Stimulated activated naive B cell treated with anti-CD40 and anti-IgM and Interleukin-4, amounts not matched to agents 10 μg/mL and 1 μg/mL and 100 μg/mL, for 72 hours (primary cell): ENCODE results near the gene DDX41.

Source experiments
- ATAC-seq, 2 donors: fragments of 150-1000 bp; cut with Tn5 transposase; replicated peaks; 2 replicates each; pipeline ENCODE4 v1.10.0; 2021; ENCODE audit warnings: moderate library complexity in 1 of 2
- DNase-seq: peaks from one replicate; pipeline ENCODE4 v3.0.0; 2021
- H3K27ac Mint-ChIP-seq: one replicate; pipeline ENCODE4 v1.8.0; 2022; ENCODE audit warnings: mild to moderate bottlenecking, mixed read lengths
- H3K27me3 Mint-ChIP-seq, 2 donors: one replicate each; pipeline ENCODE4 v1.8.0; 2022; ENCODE audit warnings: mixed read lengths in 2 of 2
- H3K36me3 Mint-ChIP-seq, 2 donors: one replicate each; pipeline ENCODE4 v1.8.0; 2022; ENCODE audit warnings: mixed read lengths in 2 of 2, mild to moderate bottlenecking in 1 of 2
- H3K4me1 Mint-ChIP-seq, 2 donors: one replicate each; pipeline ENCODE4 v1.8.0; 2022; ENCODE audit warnings: mixed read lengths in 2 of 2, mild to moderate bottlenecking in 1 of 2
- H3K4me3 Mint-ChIP-seq, 2 donors: one replicate each; pipeline ENCODE4 v1.8.0; 2022; ENCODE audit warnings: mild to moderate bottlenecking in 2 of 2, mixed read lengths in 2 of 2, moderate library complexity in 1 of 2
- H3K9me3 Mint-ChIP-seq, 2 donors: one replicate each; pipeline ENCODE4 v1.8.0; 2022; ENCODE audit warnings: mixed read lengths in 2 of 2, mild to moderate bottlenecking in 1 of 2

DDX41 gene

DNA sequence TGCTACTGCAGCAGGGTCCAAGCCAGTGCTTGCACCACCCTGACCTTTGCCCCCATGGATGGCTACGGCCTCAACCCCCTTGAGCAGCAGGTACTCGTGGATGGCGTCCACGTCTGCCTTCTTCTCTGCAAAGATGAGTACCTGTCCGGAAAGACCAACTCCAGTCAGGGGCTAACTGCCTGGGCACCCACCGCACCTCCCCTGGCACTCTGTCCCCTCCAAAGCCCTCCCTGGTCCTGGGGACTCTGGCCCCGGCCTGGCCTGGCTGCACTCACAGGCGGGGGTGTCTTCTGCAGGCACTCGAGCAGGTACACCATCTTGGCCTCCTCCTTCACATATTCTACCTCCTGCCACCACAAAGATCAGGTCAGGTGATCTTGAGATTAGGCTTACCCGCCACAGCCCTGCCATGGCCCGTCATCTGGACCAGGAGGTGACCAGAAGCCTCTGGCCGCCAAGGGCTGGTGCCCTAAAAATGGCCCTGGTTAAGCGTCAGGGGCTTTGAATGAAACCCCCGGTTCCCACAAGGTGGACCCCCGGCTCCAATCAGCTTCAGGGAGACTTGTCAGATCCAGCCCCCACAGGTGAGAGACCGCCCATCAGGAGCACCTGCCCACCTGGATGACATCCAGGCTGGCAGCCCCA is 3.9 kb downstream of the DDX41 start:
- H3K36me3 Mint-ChIP-seq: peaks cover 57 to 68% of the 10 kb centered on the region in 2 donors

DNA sequence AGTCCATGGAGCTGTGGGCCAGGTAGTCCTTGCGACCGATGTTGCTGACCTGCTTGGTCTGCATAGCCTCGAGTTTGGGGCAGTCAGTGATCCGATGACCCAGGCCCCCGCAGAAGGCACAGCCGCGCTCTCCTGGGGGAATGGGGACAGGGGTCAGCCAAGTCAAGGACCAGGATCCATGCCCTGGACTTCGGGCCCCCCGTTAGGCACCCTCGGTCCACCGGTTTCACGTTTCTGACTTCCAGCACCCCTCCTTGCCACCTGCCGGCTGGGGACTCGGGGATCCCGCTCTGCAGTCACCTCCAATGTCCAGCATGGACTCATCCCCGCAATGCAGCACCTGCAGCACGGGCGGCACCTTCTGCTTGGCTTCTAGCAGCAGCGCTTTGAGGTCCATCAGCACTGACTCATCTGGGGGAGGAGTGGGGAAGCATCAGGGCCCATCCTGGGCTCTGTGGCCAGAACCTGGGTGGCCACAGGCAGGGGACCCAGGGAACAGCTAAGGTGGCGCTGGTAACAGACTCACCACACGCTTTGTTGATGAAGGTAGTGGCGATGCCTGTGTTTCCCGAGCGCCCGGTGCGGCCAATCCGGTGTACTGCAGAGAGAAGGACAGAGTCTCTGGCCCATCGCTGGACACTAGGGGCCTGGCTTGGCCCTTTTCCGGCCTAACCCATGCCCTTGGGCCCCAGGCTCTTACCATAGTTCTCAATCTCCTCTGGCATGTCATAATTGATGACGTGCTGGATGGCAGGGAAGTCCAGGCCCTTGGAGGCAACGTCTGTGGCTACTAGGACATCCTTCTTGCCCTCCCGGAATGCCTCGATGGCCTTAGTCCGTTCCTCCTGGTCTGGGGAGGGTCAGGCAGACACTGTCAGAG is 4.7 kb downstream of the DDX41 start:
- Mint-ChIP-seq H3K4me3 (no peak overlapping the region), H3K4me1 (peaks cover 69 to 87% of the 10 kb centered on the region in 2 donors), H3K36me3 (peaks cover 65 to 76% of the 10 kb centered on the region in 2 donors), H3K27ac (peak overlapping the region; percentile 97), H3K9me3 (no peaks in the 10 kb centered on the region), H3K27me3 (no peaks in the 10 kb centered on the region)
- ATAC-seq (no peak), DNase-seq (no peak)

More for the DNA sequence above, 3.9 kb downstream of the DDX41 start:
- ATAC-seq (no peak), DNase-seq (no peak)
- Mint-ChIP-seq H3K4me1 (peaks cover 60 to 84% of the 10 kb centered on the region in 2 donors), H3K27me3 (no peaks in the 10 kb centered on the region), H3K9me3 (no peaks in the 10 kb centered on the region), H3K27ac (no peak overlapping the region), H3K4me3 (no peak overlapping the region)

DNA sequence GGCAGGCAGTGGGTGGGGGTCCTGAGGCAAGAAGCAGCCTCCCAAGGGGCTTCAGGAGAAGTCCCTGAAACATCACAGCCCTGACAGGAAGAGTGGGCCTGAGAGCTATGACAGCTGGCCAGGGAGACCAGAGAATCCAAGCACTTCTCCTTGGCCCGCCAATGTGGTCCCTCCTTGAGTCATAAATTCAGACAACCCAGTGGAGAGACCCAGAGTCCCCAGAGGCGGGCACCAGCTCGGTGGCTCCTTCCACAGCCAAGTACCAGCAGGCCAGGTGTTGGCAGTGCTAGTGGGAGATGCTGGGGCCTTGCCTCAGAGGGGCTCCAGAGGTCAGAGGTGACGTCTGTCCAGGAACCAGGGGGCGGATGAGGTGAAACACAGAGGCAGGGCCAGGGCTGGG is 5.6 kb downstream of the DDX41 start:
- Mint-ChIP-seq H3K9me3 (no peaks in the 10 kb centered on the region), H3K4me3 (peak overlapping the region; percentile 90 to 94), H3K27ac (peak overlapping the region; percentile 97), H3K27me3 (no peaks in the 10 kb centered on the region), H3K4me1 (peaks cover 64 to 83% of the 10 kb centered on the region in 2 donors), H3K36me3 (peaks cover 63 to 73% of the 10 kb centered on the region in 2 donors)
- peak in 1 of 2 donors; percentile 9 for ATAC-seq
- no peak for DNase-seq

- peaks cover 62 to 69% of the 10 kb centered on the region in 2 donors for H3K36me3 Mint-ChIP-seq
- peak overlapping the region; percentile 90 to 94 for H3K4me3 Mint-ChIP-seq
- DNase-seq: no peak
- peak overlapping the region; percentile 97 for H3K27ac Mint-ChIP-seq
- no peaks in the 10 kb centered on the region for H3K9me3 Mint-ChIP-seq
- peak; percentile 50 to 56 for ATAC-seq
- H3K4me1 Mint-ChIP-seq: peaks cover 59 to 77% of the 10 kb centered on the region in 2 donors
- no peaks in the 10 kb centered on the region for H3K27me3 Mint-ChIP-seq
Observed at GRCh38 chr5:177510567-177511053, 6.2 kb downstream of the DDX41 start.

DNA sequence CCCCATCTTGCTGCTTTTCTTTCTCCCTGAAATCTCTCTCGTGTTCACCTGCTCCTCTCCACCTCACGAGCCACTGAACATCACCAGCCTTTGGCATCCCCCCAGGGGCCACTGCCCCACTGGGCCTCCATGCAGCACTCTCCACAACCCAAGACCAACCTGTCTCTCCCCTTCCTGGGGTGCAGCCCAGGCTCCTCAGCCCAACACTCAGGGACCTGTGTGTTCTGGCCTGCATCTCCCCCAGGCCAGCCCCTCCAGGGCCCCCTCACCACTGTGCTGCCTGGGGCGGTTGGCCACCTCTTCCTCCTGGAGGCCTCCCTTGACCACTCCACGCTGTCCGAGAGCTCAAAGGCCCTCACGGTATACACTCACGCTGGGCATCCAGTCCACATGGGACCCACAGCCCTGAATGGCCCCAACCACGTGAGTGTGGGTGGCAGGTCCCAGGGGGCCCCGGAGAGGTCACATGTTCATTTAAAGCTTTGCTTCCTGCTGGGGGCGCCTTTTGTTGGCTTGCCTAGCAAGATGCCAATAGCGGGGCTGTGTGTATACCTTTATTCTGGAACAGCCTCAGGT is 6.7 kb downstream of the DDX41 start:
- H3K27ac Mint-ChIP-seq: peak overlapping the region; percentile 97
- peaks cover 59 to 77% of the 10 kb centered on the region in 2 donors for H3K4me1 Mint-ChIP-seq

GRCh38 chr5:177509381-177509951 is 7.3 kb downstream of the DDX41 start, which contains the start of gene DOK3:
Gene DOK3 (minus strand): TSS chr5:177509826. CDS start chr5:177509540, 286 bp downstream.
- no peaks in the 10 kb centered on the region for H3K9me3 Mint-ChIP-seq
- DNase-seq (peak; percentile 46), ATAC-seq (peak; percentile 61 to 68)
- peak within 1 kb of the TSS; percentile 97 for H3K27ac Mint-ChIP-seq
- H3K4me1 Mint-ChIP-seq: peaks cover 59 to 70% of the 10 kb centered on the region in 2 donors
- H3K36me3 Mint-ChIP-seq: peaks cover 67 to 69% of the 10 kb centered on the region in 2 donors
- H3K4me3 Mint-ChIP-seq: peak within 1 kb of the TSS; percentile 90 to 94
- no peaks in the 10 kb centered on the region for H3K27me3 Mint-ChIP-seq

More for the DNA sequence above, 6.7 kb downstream of the DDX41 start:
- ATAC-seq (peak; percentile 63 to 69), DNase-seq (peak; percentile 68)
- Mint-ChIP-seq H3K27me3 (no peaks in the 10 kb centered on the region), H3K9me3 (no peaks in the 10 kb centered on the region), H3K36me3 (peaks cover 67 to 72% of the 10 kb centered on the region in 2 donors), H3K4me3 (peak overlapping the region; percentile 90 to 94)

DNA sequence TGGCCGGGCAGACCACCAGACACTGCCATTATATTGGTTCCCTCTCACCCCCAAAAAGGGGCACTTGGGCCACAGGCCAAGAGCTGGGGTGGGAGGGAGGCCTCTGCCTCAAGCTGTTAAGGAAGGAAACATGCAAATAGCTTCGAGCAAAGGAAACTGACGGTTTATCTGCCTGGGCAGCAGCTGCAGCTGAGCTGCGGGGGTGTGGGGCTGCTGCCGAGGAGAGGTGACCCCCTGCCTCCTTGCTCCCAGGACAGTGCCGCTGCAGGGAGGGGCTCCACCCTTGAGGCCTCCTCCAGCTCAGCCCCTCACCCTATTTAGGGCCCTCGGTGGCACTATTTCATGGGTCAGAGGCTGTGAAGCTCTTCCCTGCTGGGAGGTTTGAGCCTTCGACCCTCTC is 7.9 kb downstream of the DDX41 start:
- Mint-ChIP-seq H3K27ac (peak overlapping the region; percentile 97), H3K9me3 (no peaks in the 10 kb centered on the region)

GRCh38 chr5:177508221-177508611 is 8.5 kb downstream of the DDX41 start:
- no peaks in the 10 kb centered on the region for H3K9me3 Mint-ChIP-seq
- H3K27ac Mint-ChIP-seq: peak overlapping the region; percentile 90
- H3K4me1 Mint-ChIP-seq: peaks cover 54 to 63% of the 10 kb centered on the region in 2 donors
- ATAC-seq: no peak
- no peaks in the 10 kb centered on the region for H3K27me3 Mint-ChIP-seq
- peak overlapping the region; percentile 90 to 94 for H3K4me3 Mint-ChIP-seq
- H3K36me3 Mint-ChIP-seq: peaks cover 60 to 63% of the 10 kb centered on the region in 2 donors
- DNase-seq: no peak

More for the DNA sequence above, 7.9 kb downstream of the DDX41 start:
- DNase-seq: no peak
- peak; percentile 28 to 42 for ATAC-seq
- Mint-ChIP-seq H3K4me3 (peak overlapping the region; percentile 90 to 94), H3K4me1 (peaks cover 53 to 64% of the 10 kb centered on the region in 2 donors), H3K27me3 (no peaks in the 10 kb centered on the region), H3K36me3 (peaks cover 62 to 66% of the 10 kb centered on the region in 2 donors)

DNA sequence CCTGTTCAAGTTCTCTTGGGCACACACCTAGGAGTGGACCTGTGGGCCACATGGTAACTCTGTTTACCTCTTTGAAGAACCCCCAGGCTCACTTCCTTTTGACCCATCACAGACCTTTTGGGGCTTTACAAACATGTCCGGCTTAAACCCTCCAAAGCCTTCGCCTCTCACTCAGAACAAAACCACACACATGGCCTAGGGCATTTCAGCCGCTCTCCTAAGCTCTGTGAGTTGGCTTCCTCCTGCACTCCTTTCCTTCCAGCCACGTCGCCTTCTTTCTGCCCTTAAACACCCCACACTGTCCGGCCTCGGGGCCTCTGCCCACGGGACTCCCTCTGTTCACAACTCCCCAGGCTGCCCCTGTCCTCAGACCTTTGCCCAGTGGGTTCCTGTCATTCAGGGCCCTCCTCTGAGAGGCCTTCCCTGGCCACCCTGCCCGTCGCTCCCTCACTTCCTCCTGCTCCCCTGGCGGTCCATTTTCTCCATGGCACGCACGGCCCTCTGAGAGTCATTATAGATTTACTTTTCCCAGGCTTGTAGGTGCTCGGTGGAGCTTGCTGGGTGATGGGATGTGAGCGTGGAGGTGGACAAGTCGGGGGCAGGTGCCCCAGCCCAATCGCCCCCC is 9.1 kb downstream of the DDX41 start:
- Mint-ChIP-seq H3K27ac (peak overlapping the region; percentile 90), H3K36me3 (peaks cover 59 to 62% of the 10 kb centered on the region in 2 donors), H3K4me1 (peaks cover 54 to 65% of the 10 kb centered on the region in 2 donors), H3K27me3 (no peaks in the 10 kb centered on the region), H3K4me3 (peak overlapping the region; percentile 90 to 94), H3K9me3 (no peaks in the 10 kb centered on the region)
- peak in 1 of 2 donors; percentile 7 for ATAC-seq
- DNase-seq: no peak

DNA sequence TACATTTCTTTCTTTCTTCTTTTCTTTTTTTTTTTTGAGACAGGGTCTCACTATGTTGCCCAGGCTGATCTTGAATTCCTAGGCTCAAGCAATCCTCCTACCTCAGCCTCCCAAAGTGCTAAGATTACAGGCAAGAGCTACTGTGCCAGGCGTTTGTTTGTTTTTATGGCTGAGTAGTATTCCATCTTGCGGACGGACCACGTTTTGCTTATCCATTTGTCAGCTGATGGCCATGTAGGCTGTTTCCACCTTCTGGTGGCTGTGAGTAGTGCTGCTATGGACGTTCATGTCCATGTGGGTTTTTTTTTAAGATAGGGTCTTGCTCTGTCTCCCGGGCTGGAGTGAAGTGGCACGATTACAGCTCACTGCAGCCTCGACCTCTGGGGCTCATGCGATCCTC is 9.6 kb downstream of the DDX41 start:
- peak overlapping the region; percentile 76 for H3K27ac Mint-ChIP-seq
- peaks cover 59 to 71% of the 10 kb centered on the region in 2 donors for H3K4me1 Mint-ChIP-seq
- DNase-seq (no peak), ATAC-seq (no peak)
- peaks cover 58 to 64% of the 10 kb centered on the region in 2 donors for H3K36me3 Mint-ChIP-seq
- H3K9me3 Mint-ChIP-seq: no peaks in the 10 kb centered on the region
- peak overlapping the region; percentile 90 to 94 for H3K4me3 Mint-ChIP-seq
- H3K27me3 Mint-ChIP-seq: no peaks in the 10 kb centered on the region

- Mint-ChIP-seq H3K36me3 (peaks cover 47 to 51% of the 10 kb centered on the region in 2 donors), H3K27me3 (no peaks in the 10 kb centered on the region), H3K27ac (no peak overlapping the region), H3K9me3 (no peaks in the 10 kb centered on the region), H3K4me1 (peaks cover 57 to 75% of the 10 kb centered on the region in 2 donors), H3K4me3 (no peak overlapping the region)
- ATAC-seq: no peak
- DNase-seq: no peak
Observed at GRCh38 chr5:177505075-177505474, 11.7 kb downstream of the DDX41 start.

GRCh38 chr5:177504086-177505056 is 12.4 kb downstream of the DDX41 start:
- Mint-ChIP-seq H3K9me3 (no peaks in the 10 kb centered on the region), H3K27ac (no peak overlapping the region), H3K4me1 (peaks cover 55 to 75% of the 10 kb centered on the region in 2 donors), H3K27me3 (peaks cover 3 to 5% of the 10 kb centered on the region in 2 donors), H3K4me3 (no peak overlapping the region), H3K36me3 (peaks cover 42 to 44% of the 10 kb centered on the region in 2 donors)
- DNase-seq: no peak
- ATAC-seq: no peak
